ENCODE data around the gene DUSP5. TPM values are rescaled to one million over a fixed set of nuclear protein-coding genes. Genes with fewer than 3 reads are reported as not detected.

The DUSP5 gene
- total and polyA plus RNA-seq, 10 of the 15 experiments (the other 5 are each of a cell fraction or from before 2014, with no cell fraction given): 2.1 to 95.9 (median 23.4) TPM

GRCh38 chr10:110494532-110494931 is 3.2 kb upstream of the DUSP5 start:
- H3K4me1 ChIP-seq (ENCODE audit: control insufficient read depth, insufficient read depth, low read length): peaks cover 5% of the 10 kb centered on the region
- BruUV-seq (replicated peaks): no TSS peak
- CTCF ChIA-PET: interaction anchor here (0.9 to 16.7 kb wide), 6 partner anchors 12 to 184 kb away, joined by 3 to 251 read pairs (median 8); no protein-coding TSS in a partner anchor
- no peaks in the 10 kb centered on the region for H3K9me3 ChIP-seq (replicated peaks; ENCODE audit: control insufficient read depth, insufficient read depth, low read length)
- SMC1A ChIA-PET (ENCODE audit: uncharacterized antibody, unreplicated experiment): interaction anchor here (1.1 to 14.7 kb wide), 6 partner anchors 10 to 138 kb away, joined by 3 to 261 read pairs (median 9); no protein-coding TSS in a partner anchor
- H3K4me2 ChIP-seq (ENCODE audit: control insufficient read depth, insufficient read depth): no peak overlapping the region
- DNase-seq (ENCODE audit: low read depth, low spot score) (no peak), ATAC-seq (no peak), FAIRE-seq (no peak)
- no peaks in the 10 kb centered on the region; the same call in 1 of the 2 replicates for H4K20me1 ChIP-seq (ENCODE audit: control insufficient read depth, insufficient read depth)
- H3K27me3 ChIP-seq (replicated peaks in 1 of 2; ENCODE audit: control insufficient read depth in 2 of 2, insufficient read depth in 2 of 2, low read length in 1 of 2): no peaks in the 10 kb centered on the region
- in situ Hi-C loops (cut with MboI) (no loop called here), intact Hi-C loops (cut with micrococcal nuclease; ENCODE audit: unreplicated experiment) (no loop called here)
- no peak for TF ChIP-seq PBX3 (IDR thresholded peaks at IDR 0.05; ENCODE audit: insufficient replicate concordance, low read depth, low read length)
- no peak for TF ChIP-seq FOXK2 (IDR thresholded peaks at IDR 0.05)
- no peak for TF ChIP-seq HDGF (IDR thresholded peaks at IDR 0.05)
- no peak overlapping the region for H3K27ac ChIP-seq (ENCODE audit: control insufficient read depth, insufficient read depth)
- RAD21 ChIA-PET (ENCODE audit: unreplicated experiment): interaction anchor here (2.5 to 11.3 kb wide), 3 partner anchors 51 to 140 kb away, joined by 9 to 325 read pairs (median 13); no protein-coding TSS in a partner anchor
- no peak overlapping the region for H3K4me3 ChIP-seq
- POLR2A ChIA-PET: interaction anchor here (0.9 to 1.5 kb wide), 4 partner anchors 9 to 83 kb away, joined by 3 to 4 read pairs (median 4); no protein-coding TSS in a partner anchor
- H3K79me2 ChIP-seq (ENCODE audit: control insufficient read depth, insufficient read depth, low read length): peaks cover 34% of the 10 kb centered on the region
- no peak overlapping the region for H2AFZ ChIP-seq (ENCODE audit: control insufficient read depth, low read depth, low read length)
- no peak overlapping the region for H3K9ac ChIP-seq (ENCODE audit: control insufficient read depth, insufficient read depth, low read length)
- H3K36me3 ChIP-seq (ENCODE audit: control insufficient read depth in 2 of 2, insufficient read depth in 2 of 2, low read length in 1 of 2): no peaks in the 10 kb centered on the region
- 65% methylated on average over 3 of the region's 3 CpGs for WGBS (ENCODE audit: insufficient coverage, insufficient replicate concordance, low lambda C conversion rate, missing lambda C conversion rate)
